HCT116 (cell line): ENCODE measurements around the gene ELF3. TPM values are rescaled to one million over a fixed set of nuclear protein-coding genes. Genes with fewer than 3 reads are reported as not detected.

Experiments
- ATAC-seq: fragments of 200-7000 bp; cut with Tn5 transposase; 2 replicates; pipeline ENCODE4 v1.9.1; 2020; ENCODE audit warnings: mild to moderate bottlenecking, moderate library complexity
- BruUV-seq: library from RNA; stranded (reverse); fragments of 400-500 nt; replicated peaks from 2 replicates; lab custom pipeline; 2021; lab: Mats Ljungman, UMichigan
- CTCF ChIA-PET: fragments of 300-600 bp; sonication (Branson Sonifier 250); formaldehyde crosslinking; loops from one replicate; lab custom pipeline; 2021; ENCODE audit warnings: antibody characterized with exemption; lab: Charles Lee
- POLR2A ChIA-PET: fragments of 300-600, 350-600 bp; sonication (Branson Sonifier 250); formaldehyde crosslinking; loops from one replicate; lab custom pipeline; 2021; ENCODE audit warnings: antibody characterized with exemption; lab: Charles Lee
- RAD21 ChIA-PET, 2 experiments: fragments of 300-600 bp; sonication (Branson Sonifier 250); formaldehyde crosslinking; loops; one replicate each; lab custom pipeline; 2023; ENCODE audit warnings: low total read pairs in 2 of 2; ENCODE audit not compliant: uncharacterized antibody in 2 of 2, unreplicated experiment in 2 of 2, low non-redundant PET in 1 of 2; lab: Charles Lee
- DNase-seq: peaks from one replicate; pipeline ENCODE4 v3.0.0-alpha.2; 2010; ENCODE audit warnings: low read depth, low spot score
- H2AFZ ChIP-seq: fragments of 200-600 bp; shearing (Covaris generic), sonication (generic); 2 replicates; pipeline ENCODE4 v1.6.1; 2017; ENCODE audit warnings: low read depth, mixed run types, mixed read lengths, antibody characterized with exemption, low read length; ENCODE audit not compliant: poor library complexity, severe bottlenecking
- H3K27ac ChIP-seq: 2 replicates; pipeline ENCODE4 v1.5.1; 2012; ENCODE audit warnings: low read depth, low read length
- H3K27me3 ChIP-seq: fragments of 200-600 bp; sonication (generic); 2 replicates; pipeline ENCODE4 v1.6.1; 2016; ENCODE audit warnings: mixed run types, low read length, mixed read lengths; ENCODE audit not compliant: insufficient read depth
- H3K36me3 ChIP-seq, 2 experiments: fragments of 200-500 bp in 1 of 2; fragments of 200-600 bp in 1 of 2; sonication (Bioruptor generic) in 1 of 2; sonication (generic) in 1 of 2; 2 replicates each; pipeline versions ENCODE4 v1.5.1 to v1.6.1; 2014 to 2016; ENCODE audit warnings: low read length in 2 of 2, inconsistent platforms in 1 of 2, mixed read lengths in 1 of 2, mixed run types in 1 of 2; ENCODE audit not compliant: insufficient read depth in 2 of 2, control insufficient read depth in 1 of 2
- H3K4me1 ChIP-seq, 2 experiments: fragments of 200-600 bp in 1 of 2; sonication (generic) in 1 of 2; 2 replicates each; pipeline versions ENCODE4 v1.5.1 to v1.6.1; 2012 to 2017; ENCODE audit warnings: low read length in 2 of 2, inconsistent platforms in 1 of 2, mild to moderate bottlenecking in 1 of 2, mixed read lengths in 1 of 2, mixed run types in 1 of 2, moderate library complexity in 1 of 2; ENCODE audit not compliant: insufficient read depth in 2 of 2, control insufficient read depth in 1 of 2
- H3K4me2 ChIP-seq: fragments of 200-600 bp; sonication (generic); 2 replicates; pipeline ENCODE4 v1.6.1; 2017; ENCODE audit warnings: mixed run types, low read length, mixed read lengths
- H3K4me3 ChIP-seq, 2 experiments: fragments of 200-600 bp in 1 of 2; sonication (generic) in 1 of 2; replicated peaks in 1 of 2; 2 replicates each; pipeline ENCODE4 v1.5.1; 2011 to 2016; ENCODE audit warnings: low read length in 2 of 2, control low read depth in 1 of 2, low read depth in 1 of 2, mild to moderate bottlenecking in 1 of 2, mixed read lengths in 1 of 2, mixed run types in 1 of 2
- H3K79me2 ChIP-seq: fragments of 200-600 bp; sonication (generic); 2 replicates; pipeline ENCODE4 v1.6.1; 2017; ENCODE audit warnings: mild to moderate bottlenecking, mixed run types, low read length, moderate library complexity, mixed read lengths; ENCODE audit not compliant: insufficient read depth
- H3K9ac ChIP-seq: fragments of 200-600 bp; sonication (generic); 2 replicates; pipeline ENCODE4 v1.6.1; 2016; ENCODE audit warnings: low read length, mixed read lengths
- H3K9me2 ChIP-seq: fragments of 200-600 bp; sonication (generic), shearing (Covaris generic); 2 replicates; pipeline ENCODE4 v1.6.1; 2017; ENCODE audit warnings: mixed run types, mild to moderate bottlenecking, moderate library complexity; ENCODE audit not compliant: insufficient read depth
- H3K9me3 ChIP-seq, 2 experiments: fragments of 200-500 bp in 1 of 2; fragments of 200-600 bp in 1 of 2; sonication (Bioruptor generic) in 1 of 2; sonication (generic) in 1 of 2; 2 replicates each; pipeline ENCODE4 v1.6.1; 2014 to 2017; ENCODE audit warnings: low read length in 2 of 2, mixed read lengths in 2 of 2, inconsistent platforms in 1 of 2, low read depth in 1 of 2, mild to moderate bottlenecking in 1 of 2, mixed run types in 1 of 2, moderate library complexity in 1 of 2; ENCODE audit not compliant: control insufficient read depth in 1 of 2, insufficient read depth in 1 of 2
- H4K20me1 ChIP-seq: fragments of 200-600 bp; sonication (generic), shearing (Covaris generic); 2 replicates; pipeline ENCODE4 v1.6.1; 2017; ENCODE audit warnings: mixed run types, mild to moderate bottlenecking, moderate library complexity; ENCODE audit not compliant: insufficient read depth
- ATF3 ChIP-seq: IDR thresholded peaks from 2 replicates; pipeline ENCODE4 v1.6.1; 2012
- CBX3 ChIP-seq: IDR thresholded peaks from 2 replicates; pipeline ENCODE4 v1.6.1; 2012; ENCODE audit warnings: low read depth
- EGR1 ChIP-seq: IDR thresholded peaks from 2 replicates; pipeline ENCODE4 v1.6.1; 2012; ENCODE audit warnings: low read depth
- EZH2 ChIP-seq: fragments of 200-600 bp; sonication (generic); IDR thresholded peaks from 2 replicates; pipeline ENCODE4 v1.6.1; 2017; ENCODE audit warnings: antibody characterized with exemption, mixed run types
- EZH2phosphoT487 ChIP-seq: fragments of 200-600 bp; IDR thresholded peaks from 2 replicates; pipeline ENCODE4 v1.6.1; 2018; ENCODE audit warnings: antibody characterized with exemption, borderline replicate concordance
- JUND ChIP-seq: IDR thresholded peaks from 2 replicates; pipeline ENCODE4 v1.6.1; 2012
- POLR2A ChIP-seq: IDR thresholded peaks from 2 replicates; pipeline ENCODE4 v1.7.0; 2011; ENCODE audit warnings: borderline replicate concordance; ENCODE audit not compliant: insufficient read depth, insufficient read length; ENCODE audit errors: extremely low read depth
- POLR2AphosphoS5 ChIP-seq: IDR thresholded peaks from 2 replicates; pipeline ENCODE4 v1.6.1; 2011; ENCODE audit warnings: mild to moderate bottlenecking, low read depth, low read length, moderate library complexity
- RAD21 ChIP-seq: IDR thresholded peaks from 2 replicates; pipeline ENCODE4 v1.6.1; 2012; ENCODE audit warnings: low read depth, mild to moderate bottlenecking
- SIN3A ChIP-seq: IDR thresholded peaks from 2 replicates; pipeline ENCODE4 v1.6.1; 2012; ENCODE audit warnings: low read depth
- SP1 ChIP-seq: IDR thresholded peaks from 2 replicates; pipeline ENCODE4 v1.6.1; 2012; ENCODE audit warnings: low read depth
- TCF7L2 ChIP-seq: IDR thresholded peaks from 2 replicates; pipeline ENCODE4 v1.7.0; 2011; ENCODE audit warnings: borderline replicate concordance, inconsistent platforms; ENCODE audit not compliant: insufficient read depth, insufficient read length; ENCODE audit errors: extremely low read depth
- YY1 ChIP-seq: IDR thresholded peaks from 2 replicates; pipeline ENCODE4 v1.6.1; 2011; ENCODE audit warnings: low read length, low read depth, moderate library complexity, mild to moderate bottlenecking; ENCODE audit not compliant: insufficient replicate concordance; ENCODE audit errors: extremely low read depth
- ZBTB33 ChIP-seq: IDR thresholded peaks from 2 replicates; pipeline ENCODE4 v1.6.1; 2011; ENCODE audit warnings: mild to moderate bottlenecking, low read length, moderate library complexity; ENCODE audit not compliant: insufficient replicate concordance; ENCODE audit errors: extremely low read depth
- ZFX ChIP-seq: fragments of 450-650 bp; IDR thresholded peaks from 2 replicates; pipeline ENCODE4 v1.6.1; 2017
- ZNF274 ChIP-seq: fragments of 200-500 bp; sonication (Bioruptor generic); IDR thresholded peaks from 2 replicates; pipeline ENCODE4 v1.6.1; 2014; ENCODE audit warnings: mild to moderate bottlenecking, low read depth, low read length, inconsistent platforms
- intact Hi-C: fragments of 100-400 bp; cut with micrococcal nuclease; formaldehyde crosslinking; loops from 2 replicates; pipeline ENCODE4 v1.10.0; 2022
- total RNA-seq: library from RNA; stranded (reverse); gene quantifications from one replicate; pipeline ENCODE4 v1.2.1, GENCODE V29; 2021; ENCODE audit not compliant: unreplicated experiment

The ELF3 gene
- total RNA-seq, 1 experiment from 2014 or later, result 200 TPM

- H3K9me3 ChIP-seq, result no peaks in the 10 kb centered on the region
- H3K4me3 ChIP-seq, result no peak overlapping the region
- H4K20me1 ChIP-seq, result no peaks in the 10 kb centered on the region
- ChIA-PET RAD21 (no interaction called here), POLR2A (interaction anchor here (1.1 to 7.0 kb wide), 3 partner anchors 14 to 26 kb away, joined by 3 to 45 read pairs (median 3); partner anchors contain the start of gene ELF3), CTCF (no interaction called here)
- ATAC-seq, result no peak
- H3K4me1 ChIP-seq, result peaks cover 34 to 56% of the 10 kb centered on the region in 2 experiments
- no peak overlapping the region for H3K27ac ChIP-seq
- TF ChIP-seq RAD21 (no peak), POLR2AphosphoS5 (no peak), POLR2A (no peak), ATF3 (no peak), JUND (no peak), YY1 (no peak), SIN3A (no peak), EZH2phosphoT487 (no peak), TCF7L2 (no peak), ZFX (no peak), ZBTB33 (no peak), ZNF274 (no peak), CBX3 (no peak), EGR1 (no peak), EZH2 (no peak), SP1 (no peak)
- TF ChIP-seq, all 23 proteins: peak for 0
- no peaks in the 10 kb centered on the region for H3K27me3 ChIP-seq
- H2AFZ ChIP-seq, result no peak overlapping the region
- H3K9me2 ChIP-seq, result no peaks in the 10 kb centered on the region
- no peaks in the 10 kb centered on the region for H3K36me3 ChIP-seq
- no TSS peak for BruUV-seq
- DNase-seq, result no peak
- no peak overlapping the region for H3K9ac ChIP-seq
- no peaks in the 10 kb centered on the region for H3K79me2 ChIP-seq
- H3K4me2 ChIP-seq, result no peak overlapping the region
- intact Hi-C loops, result no loop called here
These were observed 27.4 kb downstream of the ELF3 start for GRCh38 chr1:202037706-202038296.
